Measurements from ENCODE around the gene CSPG4.
"Not testable (repeated sequence)": the region's sequence is repeated elsewhere in the genome, so short reads cannot be mapped to it uniquely, and the experiment has no call there.

The CSPG4 gene

GRCh38 chr15:75713338-75713895, 769 bp upstream of the CSPG4 start:
- no peak overlapping the region for H3K4me3 ChIP-seq (ENCODE audit: insufficient read depth, low read depth, low read length)
- H3K4me1 ChIP-seq (ENCODE audit: control insufficient read depth, insufficient read depth, low read length) = peaks cover 10% of the 10 kb centered on the region
- no peaks in the 10 kb centered on the region for H3K36me3 ChIP-seq (ENCODE audit: control insufficient read depth, insufficient read depth, low read length)
- no peak overlapping the region for H3K27ac ChIP-seq (ENCODE audit: insufficient read depth, low read depth, low read length, poor library complexity, severe bottlenecking)
- 69 to 72% methylated on average over 9 of the region's 9 CpGs for WGBS, 2 experiments
- peaks cover 15% of the 10 kb centered on the region for H3K27me3 ChIP-seq (ENCODE audit: control insufficient read depth, insufficient read depth, low read length, poor library complexity, severe bottlenecking)
- no peaks in the 10 kb centered on the region for H3K9me3 ChIP-seq (ENCODE audit: control insufficient read depth, low read length)

- H3K4me3 ChIP-seq (ENCODE audit: insufficient read depth, low read depth, low read length); H3K27ac ChIP-seq (ENCODE audit: insufficient read depth, low read depth, low read length, poor library complexity, severe bottlenecking); H3K36me3 ChIP-seq (ENCODE audit: control insufficient read depth, insufficient read depth, low read length); H3K9me3 ChIP-seq (ENCODE audit: control insufficient read depth, low read length): not testable (repeated sequence)
- Histone ChIP-seq H3K4me1 (ENCODE audit: control insufficient read depth, insufficient read depth, low read length) (peaks cover 13% of the 10 kb centered on the region), H3K27me3 (ENCODE audit: control insufficient read depth, insufficient read depth, low read length, poor library complexity, severe bottlenecking) (peaks cover 15% of the 10 kb centered on the region)
- 77 to 83% methylated on average over 7 of the region's 7 CpGs for WGBS, 2 experiments
These were observed 1.2 kb downstream of the CSPG4 start for GRCh38 chr15:75711495-75711894.

DNA sequence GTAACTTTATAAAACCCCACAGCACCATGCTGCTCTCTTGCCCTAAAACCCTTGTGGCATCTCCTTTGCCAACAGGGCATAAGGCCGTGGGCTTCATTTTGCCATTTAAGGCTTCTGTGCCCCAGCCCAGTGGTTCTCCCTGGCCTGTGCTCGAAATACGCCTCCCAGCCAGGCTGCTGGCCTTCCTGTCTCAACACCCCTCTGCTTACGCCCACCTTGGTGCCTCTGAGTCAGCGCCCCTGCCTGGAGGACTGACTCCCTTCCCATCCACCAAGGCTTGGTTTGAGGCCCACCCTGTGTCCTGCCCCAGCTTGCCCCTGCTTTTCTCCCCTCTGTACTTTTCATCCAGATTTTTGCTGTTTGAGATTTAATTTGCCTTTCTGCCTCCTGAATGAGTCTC, 1.8 kb downstream of the CSPG4 start:
- not testable (repeated sequence) for H3K27ac ChIP-seq (ENCODE audit: insufficient read depth, low read depth, low read length, poor library complexity, severe bottlenecking); H3K36me3 ChIP-seq (ENCODE audit: control insufficient read depth, insufficient read depth, low read length); H3K9me3 ChIP-seq (ENCODE audit: control insufficient read depth, low read length); H3K4me3 ChIP-seq (ENCODE audit: insufficient read depth, low read depth, low read length)
- WGBS, 2 experiments = 100% methylated on average over 2 to 3 of the region's 5 CpGs
- Histone ChIP-seq H3K4me1 (ENCODE audit: control insufficient read depth, insufficient read depth, low read length) (peaks cover 13% of the 10 kb centered on the region), H3K27me3 (ENCODE audit: control insufficient read depth, insufficient read depth, low read length, poor library complexity, severe bottlenecking) (peaks cover 15% of the 10 kb centered on the region)

DNA sequence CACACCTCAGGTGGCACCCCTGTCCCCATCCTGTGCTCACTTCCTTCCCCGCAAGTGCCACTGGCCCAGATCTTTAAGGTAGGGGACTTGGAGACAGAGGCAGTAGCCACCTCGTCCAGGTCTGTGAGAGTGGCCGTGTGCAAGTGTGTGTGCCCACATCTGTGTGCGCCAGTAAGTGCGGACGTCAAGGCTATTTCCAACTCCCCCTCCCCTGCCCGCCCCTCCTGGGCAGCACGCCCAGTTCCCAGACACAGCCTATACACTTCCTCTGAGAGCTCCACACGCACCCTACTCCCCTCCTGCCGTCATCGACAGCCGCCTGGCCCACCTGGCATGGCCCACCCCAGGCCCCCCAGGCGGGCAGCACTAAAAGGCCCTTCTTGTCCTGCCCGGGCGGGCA, 3.2 kb downstream of the CSPG4 start:
- not testable (repeated sequence) for H3K4me3 ChIP-seq (ENCODE audit: insufficient read depth, low read depth, low read length); H3K36me3 ChIP-seq (ENCODE audit: control insufficient read depth, insufficient read depth, low read length); H3K9me3 ChIP-seq (ENCODE audit: control insufficient read depth, low read length); H3K27ac ChIP-seq (ENCODE audit: insufficient read depth, low read depth, low read length, poor library complexity, severe bottlenecking)
- Histone ChIP-seq H3K4me1 (ENCODE audit: control insufficient read depth, insufficient read depth, low read length) (peaks cover 13% of the 10 kb centered on the region), H3K27me3 (ENCODE audit: control insufficient read depth, insufficient read depth, low read length, poor library complexity, severe bottlenecking) (peaks cover 15% of the 10 kb centered on the region)
- WGBS, 2 experiments = 87 to 89% methylated on average over 10 of the region's 15 CpGs

DNA sequence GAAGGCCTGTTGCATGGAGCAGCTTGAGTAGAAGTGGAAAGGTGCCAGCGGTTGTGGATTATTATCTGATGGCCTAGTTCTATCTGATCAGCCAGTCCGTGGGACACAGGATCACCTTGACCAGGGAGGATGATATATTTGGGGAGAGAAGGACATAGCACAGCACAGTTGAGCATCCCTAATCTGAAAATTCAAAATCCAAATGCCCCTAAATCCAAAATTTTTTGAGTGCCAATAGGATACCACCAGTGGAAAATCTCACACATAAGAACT, 6.0 kb downstream of the CSPG4 start:
- H3K4me1 ChIP-seq (ENCODE audit: control insufficient read depth, insufficient read depth, low read length) = peaks cover 4% of the 10 kb centered on the region
- no peaks in the 10 kb centered on the region for H3K36me3 ChIP-seq (ENCODE audit: control insufficient read depth, insufficient read depth, low read length)
- no peaks in the 10 kb centered on the region for H3K9me3 ChIP-seq (ENCODE audit: control insufficient read depth, low read length)
- H3K27ac ChIP-seq (ENCODE audit: insufficient read depth, low read depth, low read length, poor library complexity, severe bottlenecking) = no peak overlapping the region
- 88 to 96% methylated on average over 2 of the region's 2 CpGs for WGBS, 2 experiments
- no peak overlapping the region for H3K4me3 ChIP-seq (ENCODE audit: insufficient read depth, low read depth, low read length)
- no peaks in the 10 kb centered on the region for H3K27me3 ChIP-seq (ENCODE audit: control insufficient read depth, insufficient read depth, low read length, poor library complexity, severe bottlenecking)

DNA sequence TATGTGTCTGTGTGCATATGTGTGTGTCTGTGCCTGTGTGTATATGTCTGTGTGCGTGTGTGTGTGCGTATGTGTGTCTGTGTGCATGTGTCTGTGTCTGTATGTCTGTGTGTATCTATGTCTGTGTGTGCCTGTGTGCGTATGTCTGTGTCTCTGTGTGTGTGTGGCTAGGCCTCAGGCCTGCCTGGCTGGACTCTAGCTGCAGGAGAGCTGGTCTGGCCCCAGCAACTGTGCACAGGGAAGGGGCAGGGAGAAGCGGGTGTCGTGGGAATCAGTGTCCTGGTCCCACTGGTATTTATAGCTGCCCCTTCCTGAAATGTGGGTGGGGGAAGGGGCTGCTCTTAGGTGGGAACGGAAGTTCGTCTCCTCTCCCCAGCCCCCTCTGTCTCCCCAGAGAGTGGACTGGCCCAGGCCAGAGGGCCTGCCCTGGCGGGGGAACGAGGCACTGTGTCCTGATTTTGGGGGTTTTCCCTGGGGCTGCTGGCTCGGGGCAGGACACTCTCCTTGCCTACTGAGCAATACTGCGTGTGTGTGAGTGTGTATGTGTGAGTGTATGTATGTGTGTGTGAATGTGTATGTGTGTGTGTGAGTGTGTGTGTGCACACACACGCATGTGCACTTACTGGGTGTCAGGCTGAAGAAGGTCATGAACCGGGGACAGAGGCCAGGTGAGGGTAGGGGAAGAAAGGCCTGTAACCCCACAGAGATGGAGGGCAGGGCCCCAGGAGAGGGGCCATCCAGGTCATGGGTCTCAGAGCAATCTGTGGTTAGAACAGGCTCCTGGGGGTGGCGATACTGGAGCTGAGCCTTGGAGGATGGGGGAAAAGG, 6.6 kb downstream of the CSPG4 start:
- 83 to 87% methylated on average over 13 to 14 of the region's 14 CpGs for WGBS, 2 experiments
- Histone ChIP-seq H3K36me3 (ENCODE audit: control insufficient read depth, insufficient read depth, low read length) (no peaks in the 10 kb centered on the region), H3K27me3 (ENCODE audit: control insufficient read depth, insufficient read depth, low read length, poor library complexity, severe bottlenecking) (no peaks in the 10 kb centered on the region), H3K4me1 (ENCODE audit: control insufficient read depth, insufficient read depth, low read length) (peaks cover 4% of the 10 kb centered on the region), H3K4me3 (ENCODE audit: insufficient read depth, low read depth, low read length) (no peak overlapping the region), H3K9me3 (ENCODE audit: control insufficient read depth, low read length) (no peaks in the 10 kb centered on the region), H3K27ac (ENCODE audit: insufficient read depth, low read depth, low read length, poor library complexity, severe bottlenecking) (no peak overlapping the region)

GRCh38 chr15:75705375-75705774, 7.3 kb downstream of the CSPG4 start:
- 90 to 93% methylated on average over 5 of the region's 5 CpGs for WGBS, 2 experiments
- H3K4me3 ChIP-seq (ENCODE audit: insufficient read depth, low read depth, low read length); H3K36me3 ChIP-seq (ENCODE audit: control insufficient read depth, insufficient read depth, low read length); H3K9me3 ChIP-seq (ENCODE audit: control insufficient read depth, low read length); H3K27ac ChIP-seq (ENCODE audit: insufficient read depth, low read depth, low read length, poor library complexity, severe bottlenecking); H3K4me1 ChIP-seq (ENCODE audit: control insufficient read depth, insufficient read depth, low read length); H3K27me3 ChIP-seq (ENCODE audit: control insufficient read depth, insufficient read depth, low read length, poor library complexity, severe bottlenecking): not testable (repeated sequence)

- H3K4me1 ChIP-seq (ENCODE audit: control insufficient read depth, insufficient read depth, low read length) = peaks cover 4% of the 10 kb centered on the region
- H3K27me3 ChIP-seq (ENCODE audit: control insufficient read depth, insufficient read depth, low read length, poor library complexity, severe bottlenecking) = no peaks in the 10 kb centered on the region
- no peak overlapping the region for H3K27ac ChIP-seq (ENCODE audit: insufficient read depth, low read depth, low read length, poor library complexity, severe bottlenecking)
- H3K36me3 ChIP-seq (ENCODE audit: control insufficient read depth, insufficient read depth, low read length) = no peaks in the 10 kb centered on the region
- no peak overlapping the region for H3K4me3 ChIP-seq (ENCODE audit: insufficient read depth, low read depth, low read length)
- 92 to 94% methylated on average over 9 of the region's 9 CpGs for WGBS, 2 experiments
- no peaks in the 10 kb centered on the region for H3K9me3 ChIP-seq (ENCODE audit: control insufficient read depth, low read length)
These were observed 8.0 kb downstream of the CSPG4 start for GRCh38 chr15:75704618-75705017.

- Histone ChIP-seq H3K4me3 (ENCODE audit: insufficient read depth, low read depth, low read length) (no peak overlapping the region), H3K27ac (ENCODE audit: insufficient read depth, low read depth, low read length, poor library complexity, severe bottlenecking) (no peak overlapping the region), H3K4me1 (ENCODE audit: control insufficient read depth, insufficient read depth, low read length) (peaks cover 4% of the 10 kb centered on the region), H3K9me3 (ENCODE audit: control insufficient read depth, low read length) (no peaks in the 10 kb centered on the region), H3K36me3 (ENCODE audit: control insufficient read depth, insufficient read depth, low read length) (no peaks in the 10 kb centered on the region), H3K27me3 (ENCODE audit: control insufficient read depth, insufficient read depth, low read length, poor library complexity, severe bottlenecking) (no peaks in the 10 kb centered on the region)
- 93 to 94% methylated on average over 6 of the region's 6 CpGs for WGBS, 2 experiments
These were observed 8.4 kb downstream of the CSPG4 start for GRCh38 chr15:75704263-75704615.

- H3K4me3 ChIP-seq (ENCODE audit: insufficient read depth, low read depth, low read length); H3K27me3 ChIP-seq (ENCODE audit: control insufficient read depth, insufficient read depth, low read length, poor library complexity, severe bottlenecking); H3K36me3 ChIP-seq (ENCODE audit: control insufficient read depth, insufficient read depth, low read length); H3K9me3 ChIP-seq (ENCODE audit: control insufficient read depth, low read length); H3K4me1 ChIP-seq (ENCODE audit: control insufficient read depth, insufficient read depth, low read length); H3K27ac ChIP-seq (ENCODE audit: insufficient read depth, low read depth, low read length, poor library complexity, severe bottlenecking): not testable (repeated sequence)
- 91 to 94% methylated on average over 6 to 11 of the region's 18 CpGs for WGBS, 2 experiments
These were observed 9.0 kb downstream of the CSPG4 start for GRCh38 chr15:75703440-75704262.
